ENCODE results near the gene SYNPO2. TPM values are rescaled to one million over a fixed set of nuclear protein-coding genes. Genes with fewer than 3 reads are reported as not detected.

SYNPO2 gene
- total RNA-seq, 3 donors from 2014 or later = 18.9 to 804 (median 91.1) TPM

DNA sequence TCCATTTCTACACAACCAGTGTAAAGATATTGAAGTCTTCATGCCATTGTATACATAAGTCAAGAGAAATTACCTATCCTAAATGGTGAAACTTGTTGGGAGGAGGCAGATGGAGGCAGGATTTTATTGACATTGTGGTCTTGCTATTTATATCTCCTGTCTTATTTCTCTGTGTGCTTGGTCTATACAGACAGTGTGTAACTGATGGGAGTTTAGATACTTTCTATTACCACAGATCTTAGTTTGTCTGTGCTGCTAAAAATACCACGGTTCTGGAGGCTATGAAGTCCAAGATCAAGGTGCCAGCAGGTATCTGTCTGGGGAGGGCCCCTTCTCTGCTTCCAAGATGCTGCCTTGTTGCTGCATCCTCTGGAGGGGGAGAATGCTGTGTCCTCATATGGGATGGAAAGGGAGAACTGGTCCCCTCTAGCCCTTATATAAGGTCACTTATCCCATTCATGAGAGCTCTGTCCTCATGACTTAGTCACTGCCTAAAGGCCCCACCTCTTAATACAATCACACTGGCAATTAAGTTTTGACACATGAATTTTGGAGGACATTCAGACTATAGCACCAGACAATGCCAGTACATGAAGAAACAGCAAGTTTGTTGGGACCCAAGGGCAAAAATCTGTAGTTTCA lies 62.4 kb downstream of the SYNPO2 start:
- ATAC-seq = no peak
- Histone ChIP-seq H3K36me3 (ENCODE audit: low read depth) (no peaks in the 10 kb centered on the region), H3K4me1 (ENCODE audit: low read depth) (peaks cover 6% of the 10 kb centered on the region), H3K4me3 (no peak overlapping the region), H3K9me3 (no peaks in the 10 kb centered on the region)
- intact Hi-C loops (cut with DNase I, micrococcal nuclease) = no loop called here
- TF ChIP-seq, protein P1, sequence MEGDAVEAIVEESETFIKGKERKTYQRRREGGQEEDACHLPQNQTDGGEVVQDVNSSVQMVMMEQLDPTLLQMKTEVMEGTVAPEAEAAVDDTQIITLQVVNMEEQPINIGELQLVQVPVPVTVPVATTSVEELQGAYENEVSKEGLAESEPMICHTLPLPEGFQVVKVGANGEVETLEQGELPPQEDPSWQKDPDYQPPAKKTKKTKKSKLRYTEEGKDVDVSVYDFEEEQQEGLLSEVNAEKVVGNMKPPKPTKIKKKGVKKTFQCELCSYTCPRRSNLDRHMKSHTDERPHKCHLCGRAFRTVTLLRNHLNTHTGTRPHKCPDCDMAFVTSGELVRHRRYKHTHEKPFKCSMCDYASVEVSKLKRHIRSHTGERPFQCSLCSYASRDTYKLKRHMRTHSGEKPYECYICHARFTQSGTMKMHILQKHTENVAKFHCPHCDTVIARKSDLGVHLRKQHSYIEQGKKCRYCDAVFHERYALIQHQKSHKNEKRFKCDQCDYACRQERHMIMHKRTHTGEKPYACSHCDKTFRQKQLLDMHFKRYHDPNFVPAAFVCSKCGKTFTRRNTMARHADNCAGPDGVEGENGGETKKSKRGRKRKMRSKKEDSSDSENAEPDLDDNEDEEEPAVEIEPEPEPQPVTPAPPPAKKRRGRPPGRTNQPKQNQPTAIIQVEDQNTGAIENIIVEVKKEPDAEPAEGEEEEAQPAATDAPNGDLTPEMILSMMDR (IDR thresholded peaks at IDR 0.05) = no peak
- no peak for DNase-seq

- Histone ChIP-seq H3K9me3 (no peaks in the 10 kb centered on the region), H3K4me1 (ENCODE audit: low read depth) (no peaks in the 10 kb centered on the region), H3K4me3 (no peak overlapping the region), H3K36me3 (ENCODE audit: low read depth) (no peaks in the 10 kb centered on the region)
- intact Hi-C loops (cut with DNase I, micrococcal nuclease) = no loop called here
- ATAC-seq (no peak), DNase-seq (no peak)
- TF ChIP-seq, protein P1 (IDR thresholded peaks at IDR 0.05) = no peak
These were observed 64.6 kb downstream of the SYNPO2 start for GRCh38 chr4:118953276-118953675.

GRCh38 chr4:118954246-118954645 lies 65.6 kb downstream of the SYNPO2 start:
- DNase-seq = no peak
- intact Hi-C loops (cut with DNase I, micrococcal nuclease) = no loop called here
- TF ChIP-seq, protein P1 (IDR thresholded peaks at IDR 0.05) = no peak
- H3K36me3 ChIP-seq (ENCODE audit: low read depth) = no peaks in the 10 kb centered on the region
- ATAC-seq = no peak
- H3K4me3 ChIP-seq = no peak overlapping the region
- H3K9me3 ChIP-seq = no peaks in the 10 kb centered on the region
- no peaks in the 10 kb centered on the region for H3K4me1 ChIP-seq (ENCODE audit: low read depth)

DNA sequence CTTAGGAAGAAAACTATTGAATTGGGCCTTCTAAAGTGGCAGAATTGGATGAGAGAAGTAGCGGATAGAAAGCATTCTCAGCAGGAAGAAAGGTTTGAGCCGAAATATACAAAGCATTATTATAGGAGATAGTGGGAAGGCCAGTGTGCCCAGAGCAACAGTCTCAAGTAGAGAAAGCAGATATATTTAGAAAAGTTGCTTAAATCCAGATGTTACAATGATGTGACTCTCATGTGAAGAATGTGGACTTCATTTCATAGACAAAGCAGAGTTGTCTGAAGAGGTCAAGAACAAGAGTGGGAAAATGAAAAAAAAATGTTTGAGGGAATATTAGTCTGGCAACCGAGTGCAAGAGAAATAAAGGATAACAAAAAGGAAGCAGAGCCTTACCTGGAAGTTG lies 66.9 kb downstream of the SYNPO2 start:
- no peak for ATAC-seq
- Histone ChIP-seq H3K36me3 (ENCODE audit: low read depth) (no peaks in the 10 kb centered on the region), H3K4me3 (no peak overlapping the region), H3K9me3 (no peaks in the 10 kb centered on the region), H3K4me1 (ENCODE audit: low read depth) (no peaks in the 10 kb centered on the region)
- TF ChIP-seq, protein P1 (IDR thresholded peaks at IDR 0.05) = no peak
- no peak for DNase-seq
- intact Hi-C loops (cut with DNase I, micrococcal nuclease) = no loop called here

- intact Hi-C loops (cut with DNase I, micrococcal nuclease) = no loop called here
- ATAC-seq (no peak), DNase-seq (no peak)
- no peaks in the 10 kb centered on the region for H3K9me3 ChIP-seq
- no peaks in the 10 kb centered on the region for H3K4me1 ChIP-seq (ENCODE audit: low read depth)
- TF ChIP-seq, protein P1 (IDR thresholded peaks at IDR 0.05) = no peak
- H3K4me3 ChIP-seq = no peak overlapping the region
- H3K36me3 ChIP-seq (ENCODE audit: low read depth) = no peaks in the 10 kb centered on the region
These were observed 69.2 kb downstream of the SYNPO2 start for GRCh38 chr4:118957722-118958445.

All from mucosa of descending colon (tissue), 3 donors.